HepG2 (cell line): ENCODE measurements around the gene TAF6L. TPM values are rescaled to one million over a fixed set of nuclear protein-coding genes. Genes with fewer than 3 reads are reported as not detected.
A peak's percentile ranks its signal among the peaks of the same experiment; 100 is the strongest.

Experiments used
- FOXO1 ChIP-seq: sonication (generic); formaldehyde crosslinking; IDR thresholded peaks from 2 replicates; pipeline ENCODE4 v1.4.0; 2020; ENCODE audit warnings: missing genetic modification reagents
- KIAA2018 ChIP-seq: sonication (generic); formaldehyde crosslinking; IDR thresholded peaks from 2 replicates; pipeline ENCODE4 v1.5.0; 2020; ENCODE audit warnings: mild to moderate bottlenecking, missing genetic modification reagents, borderline replicate concordance
- MIER2 ChIP-seq: IDR thresholded peaks from 2 replicates; pipeline ENCODE4 v1.6.1; 2016; ENCODE audit warnings: missing biosample characterization, missing genetic modification reagents
- MLLT10 ChIP-seq: sonication (generic); formaldehyde crosslinking; IDR thresholded peaks from 2 replicates; pipeline ENCODE4 v1.4.0; 2020; ENCODE audit warnings: missing genetic modification reagents
- MXD1 ChIP-seq: sonication (generic); formaldehyde crosslinking; IDR thresholded peaks from 2 replicates; pipeline ENCODE4 v1.4.0; 2020; ENCODE audit warnings: mild to moderate bottlenecking, missing genetic modification reagents
- NBN ChIP-seq: fragments of 450-650 bp; conservative IDR thresholded peaks from 2 replicates; pipeline ENCODE4 v1.6.1; 2017
- POLR2AphosphoS2 ChIP-seq: IDR thresholded peaks from 2 replicates; pipeline ENCODE4 v1.6.1; 2011; ENCODE audit warnings: low read depth, low read length, improper control_type of control experiment
- RBM22 ChIP-seq: fragments of 200-400 bp; formaldehyde crosslinking; optimal IDR thresholded peaks from 2 replicates; pipeline ENCODE3; 2017; ENCODE audit warnings: mild to moderate bottlenecking, low read length, moderate library complexity
- TRIM24 ChIP-seq: sonication (generic); formaldehyde crosslinking; IDR thresholded peaks from 2 replicates; pipeline ENCODE4 v1.8.0; 2022; ENCODE audit warnings: mild to moderate bottlenecking, missing genetic modification reagents
- ZNF180 ChIP-seq: sonication (generic); formaldehyde crosslinking; IDR thresholded peaks from 2 replicates; pipeline ENCODE4 v1.4.0; 2020; ENCODE audit warnings: low read depth, missing genetic modification reagents, borderline replicate concordance
- ZNF552 ChIP-seq: sonication (generic); formaldehyde crosslinking; IDR thresholded peaks from 2 replicates; pipeline ENCODE4 v1.9.0; 2022; ENCODE audit warnings: missing genetic modification reagents, mild to moderate bottlenecking, borderline replicate concordance
- ZNF562 ChIP-seq: sonication (generic); formaldehyde crosslinking; IDR thresholded peaks from 2 replicates; pipeline ENCODE4 v1.8.0; 2022; ENCODE audit warnings: missing genetic modification reagents, borderline replicate concordance
- ZNF577 ChIP-seq: sonication (generic); formaldehyde crosslinking; IDR thresholded peaks from 2 replicates; pipeline ENCODE4 v1.4.0; 2020; ENCODE audit warnings: mild to moderate bottlenecking, low read depth, missing genetic modification reagents, borderline replicate concordance
- polyA plus RNA-seq, 8 experiments: library from polyadenylated mRNA; depleted of rRNA in 3 of 8; stranded (reverse) in 7 of 8; unstranded in 1 of 8; fragments of >200 nt; fragmentation: Illumina TruSeq in 4 of 8; extraction: Trizol in 4 of 8; gene quantifications; 2 replicates each; pipeline versions ENCODE4 v1.2.1 to v1.2.3, GENCODE V29; 2011 to 2016; ENCODE audit warnings: low read depth in 4 of 8, missing spikeins in 1 of 8, mixed read lengths in 1 of 8; ENCODE audit not compliant: insufficient read depth in 1 of 8
- total RNA-seq, 5 experiments: library from RNA; depleted of rRNA; stranded (reverse); fragments of >200 nt; fragmentation: Illumina TruSeq; extraction: Trizol; gene quantifications; 2 replicates each; pipeline ENCODE4 v1.2.3, GENCODE V29; 2016; ENCODE audit warnings: low read depth in 1 of 5
- TF ChIP-seq, protein P1 (sequence below): sonication (generic); formaldehyde crosslinking; IDR thresholded peaks from 2 replicates; pipeline ENCODE4 v1.4.0; 2020; ENCODE audit warnings: missing genetic modification reagents
- TF ChIP-seq, protein P2 (sequence below): sonication (generic); formaldehyde crosslinking; IDR thresholded peaks from 2 replicates; pipeline ENCODE4 v1.4.0; 2020; ENCODE audit warnings: missing genetic modification reagents, borderline replicate concordance

The TAF6L gene
- total and polyA plus RNA-seq, 2 of the 13 experiments (the other 11 are each of a cell fraction or from before 2014, with no cell fraction given) = 12.6 to 19.4 TPM

- no peak for TF ChIP-seq ZNF562
- no peak for TF ChIP-seq MIER2 (CRISPR knock-in tag)
- TF ChIP-seq, protein P1, sequence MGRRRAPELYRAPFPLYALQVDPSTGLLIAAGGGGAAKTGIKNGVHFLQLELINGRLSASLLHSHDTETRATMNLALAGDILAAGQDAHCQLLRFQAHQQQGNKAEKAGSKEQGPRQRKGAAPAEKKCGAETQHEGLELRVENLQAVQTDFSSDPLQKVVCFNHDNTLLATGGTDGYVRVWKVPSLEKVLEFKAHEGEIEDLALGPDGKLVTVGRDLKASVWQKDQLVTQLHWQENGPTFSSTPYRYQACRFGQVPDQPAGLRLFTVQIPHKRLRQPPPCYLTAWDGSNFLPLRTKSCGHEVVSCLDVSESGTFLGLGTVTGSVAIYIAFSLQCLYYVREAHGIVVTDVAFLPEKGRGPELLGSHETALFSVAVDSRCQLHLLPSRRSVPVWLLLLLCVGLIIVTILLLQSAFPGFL (CRISPR knock-in tag) = no peak
- peak; percentile 75; the same call in 1 of the 2 replicates for TF ChIP-seq POLR2AphosphoS2
- no peak for TF ChIP-seq MXD1 (CRISPR knock-in tag)
- TF ChIP-seq TRIM24 (CRISPR knock-in tag) = no peak
- no peak for TF ChIP-seq NBN
- no peak for TF ChIP-seq FOXO1 (CRISPR knock-in tag)
- no peak for TF ChIP-seq ZNF180
- no peak for TF ChIP-seq KIAA2018 (CRISPR knock-in tag)
- TF ChIP-seq, protein P2, sequence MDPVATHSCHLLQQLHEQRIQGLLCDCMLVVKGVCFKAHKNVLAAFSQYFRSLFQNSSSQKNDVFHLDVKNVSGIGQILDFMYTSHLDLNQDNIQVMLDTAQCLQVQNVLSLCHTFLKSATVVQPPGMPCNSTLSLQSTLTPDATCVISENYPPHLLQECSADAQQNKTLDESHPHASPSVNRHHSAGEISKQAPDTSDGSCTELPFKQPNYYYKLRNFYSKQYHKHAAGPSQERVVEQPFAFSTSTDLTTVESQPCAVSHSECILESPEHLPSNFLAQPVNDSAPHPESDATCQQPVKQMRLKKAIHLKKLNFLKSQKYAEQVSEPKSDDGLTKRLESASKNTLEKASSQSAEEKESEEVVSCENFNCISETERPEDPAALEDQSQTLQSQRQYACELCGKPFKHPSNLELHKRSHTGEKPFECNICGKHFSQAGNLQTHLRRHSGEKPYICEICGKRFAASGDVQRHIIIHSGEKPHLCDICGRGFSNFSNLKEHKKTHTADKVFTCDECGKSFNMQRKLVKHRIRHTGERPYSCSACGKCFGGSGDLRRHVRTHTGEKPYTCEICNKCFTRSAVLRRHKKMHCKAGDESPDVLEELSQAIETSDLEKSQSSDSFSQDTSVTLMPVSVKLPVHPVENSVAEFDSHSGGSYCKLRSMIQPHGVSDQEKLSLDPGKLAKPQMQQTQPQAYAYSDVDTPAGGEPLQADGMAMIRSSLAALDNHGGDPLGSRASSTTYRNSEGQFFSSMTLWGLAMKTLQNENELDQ = no peak
- TF ChIP-seq ZNF577 (CRISPR knock-in tag) = no peak
- TF ChIP-seq RBM22 = no peak
- no peak for TF ChIP-seq ZNF552 (CRISPR knock-in tag)
- TF ChIP-seq MLLT10 (CRISPR knock-in tag) = no peak
Observed at GRCh38 chr11:62831520-62832335, 60.5 kb downstream of the TAF6L start, which contains the start of gene STX5 (continued).
